ENCODE results near the gene COTL1. TPM values are rescaled to one million over a fixed set of nuclear protein-coding genes. Genes with fewer than 3 reads are reported as not detected.

Gene COTL1
- total RNA-seq, 1 donor from 2014 or later: 359 TPM

DNA sequence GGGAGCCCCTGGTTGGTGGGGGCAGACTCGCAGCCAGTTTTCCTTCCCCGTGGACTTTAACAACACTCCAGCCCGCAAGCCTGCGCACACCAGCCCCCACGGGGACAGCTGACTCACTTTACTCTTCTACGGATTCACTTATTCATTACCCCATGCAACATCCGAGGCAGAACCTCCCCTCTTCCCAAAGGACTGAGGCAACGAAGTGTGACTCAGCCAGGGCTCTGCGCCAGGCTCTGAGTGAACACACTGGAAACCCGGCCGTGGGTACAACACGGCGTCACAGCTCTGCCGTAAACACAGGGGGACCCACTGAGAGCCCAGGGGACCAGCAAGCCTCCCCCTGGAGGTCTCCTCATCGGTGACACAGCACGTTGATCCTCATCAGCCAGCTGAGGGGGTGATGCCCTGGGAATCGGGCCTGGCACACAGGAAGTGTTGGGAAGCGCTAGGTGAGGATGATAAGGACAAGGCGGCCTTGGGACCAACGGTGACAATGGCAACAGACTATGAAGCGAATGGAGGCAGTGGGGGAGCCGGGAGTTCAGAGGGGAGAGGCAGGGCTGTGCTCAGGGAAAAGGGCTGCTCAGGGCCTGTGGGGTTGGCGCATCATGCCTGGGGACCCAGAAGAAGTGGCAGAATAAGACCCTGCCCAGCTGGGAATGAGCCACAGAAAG is 14.6 kb downstream of the COTL1 start:
- peak overlapping the region; percentile 41 for H3K4me3 ChIP-seq (ENCODE audit: insufficient read depth, low read depth, low read length)
- H3K36me3 Mint-ChIP-seq (ENCODE audit: low read depth, unreplicated experiment): peaks cover 29% of the 10 kb centered on the region
- peaks cover 47% of the 10 kb centered on the region for H3K4me1 Mint-ChIP-seq (ENCODE audit: low read depth, unreplicated experiment)
- H3K27ac ChIP-seq (ENCODE audit: low read depth, low read length): peak overlapping the region; percentile 89
- H3K36me3 ChIP-seq (ENCODE audit: insufficient read depth, low read length): peaks cover 9% of the 10 kb centered on the region
- H3K9me3 Mint-ChIP-seq (ENCODE audit: unreplicated experiment): no peaks in the 10 kb centered on the region
- peaks cover 56% of the 10 kb centered on the region for H3K4me1 ChIP-seq (ENCODE audit: insufficient read depth, low read length)
- no peaks in the 10 kb centered on the region for H3K27me3 ChIP-seq (ENCODE audit: insufficient read depth, low read length)
- peaks cover 81% of the 10 kb centered on the region for H3K79me2 ChIP-seq (ENCODE audit: insufficient read depth, low read length)
- TF ChIP-seq EZH2 (IDR thresholded peaks at IDR 0.05; ENCODE audit: insufficient read depth, low read length): no peak
- TF ChIP-seq, protein P1, sequence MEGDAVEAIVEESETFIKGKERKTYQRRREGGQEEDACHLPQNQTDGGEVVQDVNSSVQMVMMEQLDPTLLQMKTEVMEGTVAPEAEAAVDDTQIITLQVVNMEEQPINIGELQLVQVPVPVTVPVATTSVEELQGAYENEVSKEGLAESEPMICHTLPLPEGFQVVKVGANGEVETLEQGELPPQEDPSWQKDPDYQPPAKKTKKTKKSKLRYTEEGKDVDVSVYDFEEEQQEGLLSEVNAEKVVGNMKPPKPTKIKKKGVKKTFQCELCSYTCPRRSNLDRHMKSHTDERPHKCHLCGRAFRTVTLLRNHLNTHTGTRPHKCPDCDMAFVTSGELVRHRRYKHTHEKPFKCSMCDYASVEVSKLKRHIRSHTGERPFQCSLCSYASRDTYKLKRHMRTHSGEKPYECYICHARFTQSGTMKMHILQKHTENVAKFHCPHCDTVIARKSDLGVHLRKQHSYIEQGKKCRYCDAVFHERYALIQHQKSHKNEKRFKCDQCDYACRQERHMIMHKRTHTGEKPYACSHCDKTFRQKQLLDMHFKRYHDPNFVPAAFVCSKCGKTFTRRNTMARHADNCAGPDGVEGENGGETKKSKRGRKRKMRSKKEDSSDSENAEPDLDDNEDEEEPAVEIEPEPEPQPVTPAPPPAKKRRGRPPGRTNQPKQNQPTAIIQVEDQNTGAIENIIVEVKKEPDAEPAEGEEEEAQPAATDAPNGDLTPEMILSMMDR (IDR thresholded peaks at IDR 0.05; ENCODE audit: insufficient read depth, low read depth, low read length): no peak
- H4K20me1 ChIP-seq (ENCODE audit: insufficient read depth, low read length): peaks cover 61% of the 10 kb centered on the region
- no peaks in the 10 kb centered on the region for H3K27me3 Mint-ChIP-seq (ENCODE audit: low read depth, unreplicated experiment)
- peak overlapping the region; percentile 13 for H2AFZ ChIP-seq (ENCODE audit: low read depth, low read length)
- H3K4me3 Mint-ChIP-seq (ENCODE audit: unreplicated experiment): peak overlapping the region; percentile 64
- H3K9ac ChIP-seq (ENCODE audit: low read length): peak overlapping the region; percentile 82
- FAIRE-seq (peak; percentile 17), DNase-seq (ENCODE audit: low read depth) (peak; percentile 97)
- no peaks in the 10 kb centered on the region for H3K9me3 ChIP-seq (ENCODE audit: insufficient read depth, low read depth, low read length)
- peak overlapping the region; percentile 83 for H3K4me2 ChIP-seq (ENCODE audit: low read length)
- H3K27ac Mint-ChIP-seq (ENCODE audit: unreplicated experiment): peak overlapping the region; percentile 91

DNA sequence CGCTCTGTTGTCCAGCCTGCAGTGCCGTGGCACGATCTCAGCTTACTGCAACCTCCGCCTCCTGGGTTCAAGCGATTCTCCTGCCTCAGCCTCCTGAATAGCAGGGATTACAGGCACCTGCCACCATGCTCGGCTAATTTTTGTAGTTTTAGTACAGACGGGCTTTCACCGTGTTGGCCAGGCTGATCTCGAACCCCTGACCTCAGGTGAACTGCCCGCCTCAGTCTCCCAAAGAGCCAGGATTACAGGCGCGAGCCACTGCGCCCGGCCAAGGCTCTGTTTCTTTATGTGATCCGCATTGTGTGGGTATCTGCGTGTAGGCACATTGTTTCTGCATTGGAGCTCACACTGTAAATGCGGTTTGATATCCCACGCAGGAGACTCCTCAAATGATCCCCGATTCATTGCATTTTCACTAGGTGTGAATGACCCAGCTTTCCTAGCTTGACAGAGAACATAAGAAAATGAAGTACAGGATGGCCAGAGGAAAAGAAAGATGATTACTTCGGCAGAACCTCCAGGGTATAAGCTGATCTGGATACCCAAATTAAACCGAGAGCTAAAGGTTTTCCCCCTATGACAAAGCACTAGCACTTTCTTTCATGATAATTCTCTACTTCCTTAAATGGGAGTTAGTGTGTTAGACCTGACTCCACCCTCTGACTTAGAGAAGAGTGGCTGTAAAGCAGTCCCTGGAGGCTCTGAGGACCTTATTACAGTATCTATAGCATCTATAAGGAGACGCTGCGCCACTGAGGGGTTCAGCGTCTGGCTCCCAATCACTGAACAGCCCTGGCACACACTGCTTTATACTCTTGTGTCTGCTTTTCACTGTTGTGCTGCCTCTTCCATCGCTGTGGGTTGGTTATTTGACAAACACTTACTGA is 17.3 kb downstream of the COTL1 start:
- H4K20me1 ChIP-seq (ENCODE audit: insufficient read depth, low read length): peaks cover 61% of the 10 kb centered on the region
- no peaks in the 10 kb centered on the region for H3K9me3 Mint-ChIP-seq (ENCODE audit: unreplicated experiment)
- peaks cover 81% of the 10 kb centered on the region for H3K79me2 ChIP-seq (ENCODE audit: insufficient read depth, low read length)
- H3K27me3 ChIP-seq (ENCODE audit: insufficient read depth, low read length): no peaks in the 10 kb centered on the region
- peak overlapping the region; percentile 62 for H3K4me3 Mint-ChIP-seq (ENCODE audit: unreplicated experiment)
- H3K36me3 Mint-ChIP-seq (ENCODE audit: low read depth, unreplicated experiment): peaks cover 28% of the 10 kb centered on the region
- peak overlapping the region; percentile 59 for H3K9ac ChIP-seq (ENCODE audit: low read length)
- TF ChIP-seq EZH2 (IDR thresholded peaks at IDR 0.05; ENCODE audit: insufficient read depth, low read length): no peak
- TF ChIP-seq, protein P1 (IDR thresholded peaks at IDR 0.05; ENCODE audit: insufficient read depth, low read depth, low read length): no peak
- no peak overlapping the region for H2AFZ ChIP-seq (ENCODE audit: low read depth, low read length)
- H3K4me3 ChIP-seq (ENCODE audit: insufficient read depth, low read depth, low read length): no peak overlapping the region
- H3K27me3 Mint-ChIP-seq (ENCODE audit: low read depth, unreplicated experiment): no peaks in the 10 kb centered on the region
- H3K4me2 ChIP-seq (ENCODE audit: low read length): peak overlapping the region; percentile 81
- peak overlapping the region; percentile 46 for H3K27ac ChIP-seq (ENCODE audit: low read depth, low read length)
- no peaks in the 10 kb centered on the region for H3K9me3 ChIP-seq (ENCODE audit: insufficient read depth, low read depth, low read length)
- peak overlapping the region; percentile 95 for H3K27ac Mint-ChIP-seq (ENCODE audit: unreplicated experiment)
- FAIRE-seq (no peak), DNase-seq (ENCODE audit: low read depth) (no peak)
- peaks cover 68% of the 10 kb centered on the region for H3K4me1 ChIP-seq (ENCODE audit: insufficient read depth, low read length)
- peaks cover 67% of the 10 kb centered on the region for H3K4me1 Mint-ChIP-seq (ENCODE audit: low read depth, unreplicated experiment)
- H3K36me3 ChIP-seq (ENCODE audit: insufficient read depth, low read length): peaks cover 4% of the 10 kb centered on the region

Measured in astrocyte (in vitro differentiated cells and primary cell).